HFF-Myc (cell line): ENCODE results near the gene SMIM35.

ENCODE experiments used
- DNase-seq: peaks from one replicate; pipeline ENCODE4 v3.0.0-alpha.2; 2011; ENCODE audit warnings: low read depth; ENCODE audit errors: extremely low read depth
- H3K4me3 ChIP-seq: replicated peaks from 2 replicates; pipeline ENCODE4 v1.5.1; 2011; ENCODE audit warnings: low read depth, mild to moderate bottlenecking, control low read depth, low read length
- TF ChIP-seq, protein P1 (sequence below): IDR thresholded peaks from 2 replicates; pipeline ENCODE4 v1.5.1; 2012; ENCODE audit warnings: mild to moderate bottlenecking, low read depth, low read length, control low read depth; ENCODE audit errors: missing control alignments

SMIM35 gene

DNA sequence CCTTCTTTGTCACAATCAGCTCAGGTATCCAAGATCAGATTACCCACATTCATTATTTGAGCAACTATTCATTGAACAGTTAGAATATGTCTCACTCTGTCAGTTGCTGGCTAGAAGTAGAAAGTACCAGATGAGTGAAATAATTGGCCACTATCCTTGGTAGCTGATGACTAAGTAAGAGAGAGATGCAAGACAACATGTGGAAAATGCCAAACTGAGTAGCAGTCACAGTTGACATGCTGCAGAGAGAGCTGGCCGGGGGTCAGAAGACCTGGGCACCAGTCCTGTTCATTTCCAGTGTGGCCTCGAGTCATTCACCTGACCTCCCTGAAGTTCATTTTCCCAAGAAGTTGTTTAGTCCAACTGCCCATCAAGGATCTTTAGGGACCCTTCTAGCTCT, 22.5 kb upstream of the SMIM35 start:
- no peak for DNase-seq
- TF ChIP-seq, protein P1, sequence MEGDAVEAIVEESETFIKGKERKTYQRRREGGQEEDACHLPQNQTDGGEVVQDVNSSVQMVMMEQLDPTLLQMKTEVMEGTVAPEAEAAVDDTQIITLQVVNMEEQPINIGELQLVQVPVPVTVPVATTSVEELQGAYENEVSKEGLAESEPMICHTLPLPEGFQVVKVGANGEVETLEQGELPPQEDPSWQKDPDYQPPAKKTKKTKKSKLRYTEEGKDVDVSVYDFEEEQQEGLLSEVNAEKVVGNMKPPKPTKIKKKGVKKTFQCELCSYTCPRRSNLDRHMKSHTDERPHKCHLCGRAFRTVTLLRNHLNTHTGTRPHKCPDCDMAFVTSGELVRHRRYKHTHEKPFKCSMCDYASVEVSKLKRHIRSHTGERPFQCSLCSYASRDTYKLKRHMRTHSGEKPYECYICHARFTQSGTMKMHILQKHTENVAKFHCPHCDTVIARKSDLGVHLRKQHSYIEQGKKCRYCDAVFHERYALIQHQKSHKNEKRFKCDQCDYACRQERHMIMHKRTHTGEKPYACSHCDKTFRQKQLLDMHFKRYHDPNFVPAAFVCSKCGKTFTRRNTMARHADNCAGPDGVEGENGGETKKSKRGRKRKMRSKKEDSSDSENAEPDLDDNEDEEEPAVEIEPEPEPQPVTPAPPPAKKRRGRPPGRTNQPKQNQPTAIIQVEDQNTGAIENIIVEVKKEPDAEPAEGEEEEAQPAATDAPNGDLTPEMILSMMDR = no peak
- H3K4me3 ChIP-seq = no peak overlapping the region

DNA sequence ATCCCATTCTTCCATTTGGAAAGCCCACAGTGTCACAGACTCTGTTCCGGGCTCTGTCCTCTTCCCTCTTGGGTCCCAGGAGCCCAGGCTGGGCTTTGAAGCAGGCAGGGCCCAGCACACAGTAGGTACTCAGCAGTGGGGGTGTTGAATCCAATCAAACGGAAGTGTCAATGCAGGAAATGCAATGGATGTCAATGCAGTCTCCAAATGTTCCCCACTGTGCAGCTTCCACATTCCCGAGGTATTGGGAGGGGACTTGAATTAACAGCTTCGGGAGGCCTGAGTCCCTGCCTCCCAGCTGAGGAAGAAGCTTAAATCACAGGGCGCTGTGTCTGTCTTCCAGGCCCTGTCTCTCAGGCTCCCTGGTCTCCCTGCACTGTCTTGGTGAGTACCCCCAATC, 21.8 kb upstream of the SMIM35 start:
- no peak overlapping the region for H3K4me3 ChIP-seq
- DNase-seq = no peak
- TF ChIP-seq, protein P1 = no peak

DNA sequence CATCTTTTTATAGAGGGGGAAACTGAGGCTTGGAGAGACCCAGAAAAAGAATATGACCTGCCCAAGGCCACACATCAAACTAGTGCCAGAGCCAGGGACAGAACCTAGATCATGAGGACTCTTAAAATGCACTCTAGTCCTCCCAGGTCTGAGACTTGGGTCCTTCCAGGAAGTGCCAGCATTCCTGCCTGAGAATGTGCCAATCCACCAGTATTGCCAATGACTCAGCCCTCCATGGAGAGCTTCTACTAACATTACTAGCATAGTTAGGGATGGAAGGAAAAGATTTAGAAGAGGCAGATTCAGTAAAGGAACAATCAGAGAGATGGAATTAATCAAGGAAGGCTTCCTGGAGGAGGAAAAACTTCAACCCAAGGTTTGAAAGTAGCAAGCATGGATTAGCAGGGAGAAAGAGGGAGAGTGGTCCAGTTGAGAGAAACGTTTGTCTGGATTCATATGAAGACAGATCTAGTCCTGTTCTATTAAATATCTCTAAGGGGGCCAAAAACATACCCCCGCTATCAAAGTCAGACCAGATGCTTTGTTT, 20.1 kb upstream of the SMIM35 start:
- TF ChIP-seq, protein P1 = no peak
- H3K4me3 ChIP-seq = no peak overlapping the region
- no peak for DNase-seq

DNA sequence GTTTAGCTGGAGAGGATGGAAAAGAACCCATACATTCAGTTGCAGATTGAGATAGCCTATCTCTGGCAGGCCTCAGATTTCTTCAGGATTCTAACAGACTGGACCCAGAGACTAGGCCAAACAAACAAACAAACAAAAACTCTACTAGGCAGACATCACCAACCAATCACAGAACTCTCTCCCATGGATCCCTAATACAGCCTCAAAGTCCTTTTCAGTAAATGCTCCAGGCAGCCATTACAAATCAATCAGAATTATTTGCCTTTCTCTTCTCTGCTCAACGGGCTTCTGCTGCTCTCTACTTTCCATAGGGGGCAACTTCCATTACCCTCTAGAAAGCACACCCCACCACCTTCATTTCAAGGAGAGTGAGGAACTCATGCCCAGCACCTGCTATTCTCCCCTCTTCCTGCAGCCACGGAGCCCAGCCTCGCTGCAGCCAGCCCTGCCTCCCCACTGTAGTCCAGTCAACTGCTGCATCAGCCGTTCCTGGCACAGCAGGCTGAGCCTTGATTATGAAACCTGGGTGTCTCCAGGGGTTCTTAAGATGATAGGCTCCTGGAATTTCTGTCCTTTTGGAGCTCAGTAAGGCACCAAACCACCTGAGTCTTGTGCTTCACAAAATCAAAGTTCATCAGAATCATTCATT, 19.0 kb upstream of the SMIM35 start:
- no peak overlapping the region for H3K4me3 ChIP-seq
- TF ChIP-seq, protein P1 = no peak

DNA sequence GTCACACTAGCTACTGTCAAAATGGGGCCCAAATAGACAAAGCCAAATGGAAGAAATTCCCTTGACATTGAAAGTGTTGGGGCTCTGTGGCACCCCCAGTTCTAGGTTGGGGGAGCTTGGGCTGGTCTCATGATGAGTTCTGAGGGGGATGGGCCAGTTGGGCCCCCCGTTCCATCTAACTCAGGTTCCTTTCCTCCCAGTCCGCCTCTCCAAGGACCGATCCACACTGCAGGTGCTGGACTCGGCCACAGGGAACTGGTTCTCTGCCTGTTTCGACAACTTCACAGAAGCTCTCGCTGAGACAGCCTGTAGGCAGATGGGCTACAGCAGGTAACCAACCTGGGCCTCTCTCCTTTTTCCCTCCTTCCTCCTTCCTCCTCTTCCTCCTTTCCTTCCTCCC, 17.7 kb upstream of the SMIM35 start:
- no peak overlapping the region for H3K4me3 ChIP-seq
- DNase-seq = no peak
- TF ChIP-seq, protein P1 = no peak

More for the DNA sequence above, 19.0 kb upstream of the SMIM35 start:
- no peak for DNase-seq

DNA sequence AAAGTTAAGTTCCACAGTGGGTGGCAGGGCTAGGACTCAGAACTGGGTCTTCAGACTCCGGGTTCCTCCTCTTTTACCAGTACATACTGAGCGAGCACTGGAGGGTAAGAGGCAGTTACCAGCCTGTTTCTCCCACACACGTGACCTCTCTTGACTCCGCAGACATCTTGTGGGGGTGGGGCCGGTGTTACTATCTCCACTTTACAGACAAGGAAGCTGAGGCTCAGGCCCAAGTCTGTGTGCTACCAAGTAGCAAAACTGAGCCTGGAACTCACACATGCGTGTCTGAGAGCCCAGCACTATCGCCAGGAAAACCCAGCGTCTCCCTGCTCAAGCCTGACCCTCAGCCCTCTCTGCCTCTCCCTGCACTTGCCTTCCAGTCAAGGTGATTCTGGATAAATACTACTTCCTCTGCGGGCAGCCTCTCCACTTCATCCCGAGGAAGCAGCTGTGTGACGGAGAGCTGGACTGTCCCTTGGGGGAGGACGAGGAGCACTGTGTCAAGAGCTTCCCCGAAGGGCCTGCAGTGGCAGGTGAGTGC, 16.0 kb upstream of the SMIM35 start:
- TF ChIP-seq, protein P1 = no peak
- DNase-seq = no peak
- H3K4me3 ChIP-seq = no peak overlapping the region
